HG03378 (cell line): ENCODE results near the gene SSH3.

Source experiments
- ATAC-seq: cut with Tn5 transposase; IDR thresholded peaks from one replicate; pipeline ENCODE4 v1.9.1; 2021; ENCODE audit warnings: mild to moderate bottlenecking, moderate library complexity; ENCODE audit not compliant: unreplicated experiment

The SSH3 gene

GRCh38 chr11:67323526-67323925 lies 20.2 kb downstream of the SSH3 start:
- ATAC-seq: no peak

- no peak for ATAC-seq
Measured at GRCh38 chr11:67332081-67332691, 28.9 kb downstream of the SSH3 start.

GRCh38 chr11:67337257-67337656 lies 33.9 kb downstream of the SSH3 start:
- no peak for ATAC-seq

- ATAC-seq: no peak
Measured at GRCh38 chr11:67344264-67344663, 40.9 kb downstream of the SSH3 start.

- no peak for ATAC-seq
Measured at GRCh38 chr11:67345247-67345919, 42.1 kb downstream of the SSH3 start.

GRCh38 chr11:67345920-67346819 lies 42.8 kb downstream of the SSH3 start:
- ATAC-seq: no peak

- ATAC-seq: no peak
Measured at GRCh38 chr11:67347964-67348749, 44.8 kb downstream of the SSH3 start.

- ATAC-seq: no peak
Measured at GRCh38 chr11:67349036-67349435, 45.7 kb downstream of the SSH3 start.

GRCh38 chr11:67349457-67349856 lies 46.1 kb downstream of the SSH3 start:
- no peak for ATAC-seq

- no peak for ATAC-seq
Measured at GRCh38 chr11:67349928-67350465, 46.7 kb downstream of the SSH3 start.

- no peak for ATAC-seq
Measured at GRCh38 chr11:67351275-67352005, 48.1 kb downstream of the SSH3 start.

- no peak for ATAC-seq
Measured at GRCh38 chr11:67352546-67353316, 49.4 kb downstream of the SSH3 start.

- peak; percentile 63 for ATAC-seq
Measured at GRCh38 chr11:67353317-67354074, 50.2 kb downstream of the SSH3 start, which contains the start of gene POLD4. TSS of gene POLD4 (minus strand) at chr11:67353546. CDS start at chr11:67353399, 147 bp downstream.

GRCh38 chr11:67354075-67355022 lies 51.0 kb downstream of the SSH3 start:
- peak; percentile 11 for ATAC-seq

GRCh38 chr11:67355023-67355793 lies 51.9 kb downstream of the SSH3 start:
- no peak for ATAC-seq

GRCh38 chr11:67355794-67356386 lies 52.6 kb downstream of the SSH3 start:
- ATAC-seq: no peak
